Activated effector memory CD4-positive, alpha-beta T cell treated with Interleukin-2 at 50 U/mL for 16 hours (primary cell): ENCODE results near the gene MYPOP.
"Not testable (repeated sequence)": the region's sequence is repeated elsewhere in the genome, so short reads cannot be mapped to it uniquely, and the experiment has no call there.

Source experiments
- DNase-seq: peaks from one replicate; pipeline ENCODE4 v3.0.0-alpha.2; 2020

Gene MYPOP

GRCh38 chr19:45882652-45883585 is 19.5 kb downstream of the MYPOP start:
- peak; percentile 73 for DNase-seq

DNA sequence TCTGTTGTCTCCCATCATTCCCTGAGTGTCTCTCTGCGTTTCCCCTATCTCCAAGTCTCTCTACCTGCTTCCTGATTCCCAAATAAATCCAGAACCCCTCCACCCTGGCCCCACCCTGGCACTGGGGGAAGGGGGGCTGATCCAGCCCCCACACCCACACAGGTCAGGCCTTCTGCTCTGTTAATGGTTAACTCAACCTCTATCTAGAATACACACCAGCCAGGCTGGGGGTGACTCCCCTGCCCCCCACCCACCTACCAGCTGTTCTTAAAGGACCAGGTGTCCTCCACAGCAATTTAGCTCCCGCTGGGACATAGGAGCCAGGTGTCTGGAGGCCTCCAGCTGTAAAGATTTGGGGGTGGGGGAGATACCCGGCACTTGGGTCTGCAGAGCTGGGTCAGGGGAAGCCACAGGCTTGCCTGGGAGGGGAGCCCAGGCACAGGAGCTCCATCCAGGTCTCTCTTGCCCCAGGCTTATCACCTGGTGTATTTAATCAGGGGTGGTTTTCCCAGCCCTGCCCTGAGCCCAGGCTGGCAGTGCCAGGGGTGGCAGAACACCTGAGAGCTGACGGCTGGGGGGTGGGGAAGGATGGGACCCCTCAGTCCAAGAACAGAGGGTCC is 20.4 kb downstream of the MYPOP start:
- no peak for DNase-seq

GRCh38 chr19:45881082-45881908 is 21.1 kb downstream of the MYPOP start:
- DNase-seq: no peak

DNA sequence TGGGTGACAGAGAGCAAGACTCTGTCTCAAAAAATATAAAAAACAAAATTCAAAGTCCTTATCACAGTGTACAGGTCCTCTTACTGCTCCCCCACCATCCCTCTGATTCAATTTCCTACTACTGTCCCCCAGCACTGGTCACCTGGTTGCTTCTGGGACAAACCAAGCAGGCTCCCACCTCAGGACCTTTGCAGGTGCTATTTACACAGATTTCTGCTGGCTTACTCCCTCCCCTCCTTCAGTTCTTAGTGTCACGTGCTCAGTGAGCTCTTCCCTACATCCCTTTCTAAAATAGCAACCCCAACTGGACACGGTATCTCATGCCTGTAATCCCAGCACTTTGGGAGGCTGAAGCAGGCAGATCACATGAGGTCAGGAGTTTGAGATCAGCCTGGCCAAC is 22.4 kb downstream of the MYPOP start:
- no peak for DNase-seq

- DNase-seq: no peak
Measured at GRCh38 chr19:45879055-45879454, 23.4 kb downstream of the MYPOP start.

- DNase-seq: no peak
Measured at GRCh38 chr19:45878043-45878794, 24.2 kb downstream of the MYPOP start.

DNA sequence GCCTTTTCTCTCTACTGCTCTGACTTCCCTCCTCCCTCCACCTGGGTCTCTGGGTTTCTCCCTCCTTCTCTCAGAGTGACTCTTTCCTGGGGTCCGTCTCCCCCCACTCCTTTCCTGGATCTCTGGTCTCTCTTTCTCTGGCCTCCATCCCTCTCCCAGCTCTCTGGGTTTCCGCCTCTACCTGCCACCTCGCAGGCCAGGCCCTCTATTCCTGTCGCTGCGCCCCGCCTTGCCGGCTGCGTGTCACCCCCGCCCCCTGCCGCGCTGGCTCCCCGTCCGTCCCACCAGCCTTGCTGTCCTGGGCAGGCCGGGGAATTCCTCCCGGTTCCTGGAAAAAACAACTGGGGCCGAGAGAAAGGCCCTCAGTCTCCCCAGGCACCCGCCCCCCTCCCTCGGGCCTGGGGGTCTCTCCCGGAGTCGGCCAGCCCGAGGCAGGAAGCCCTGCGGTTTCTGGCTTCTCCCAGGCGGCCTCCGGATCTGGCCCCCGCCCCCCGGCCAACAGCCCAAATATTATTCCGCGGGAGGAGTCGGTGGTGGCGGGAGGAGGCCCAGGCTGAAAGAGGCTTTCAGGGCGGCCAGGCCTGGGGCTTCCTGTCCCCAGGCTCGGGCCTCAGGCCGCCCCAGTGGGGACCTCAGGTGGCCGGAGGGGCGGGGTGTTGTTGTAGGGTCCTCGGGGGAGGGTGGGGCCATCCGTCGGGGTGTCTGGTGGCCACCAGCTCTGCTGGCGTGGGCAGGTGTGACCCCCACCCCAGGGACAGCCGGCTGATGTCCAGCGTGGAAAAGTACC is 25.8 kb downstream of the MYPOP start:
- DNase-seq: no peak

DNA sequence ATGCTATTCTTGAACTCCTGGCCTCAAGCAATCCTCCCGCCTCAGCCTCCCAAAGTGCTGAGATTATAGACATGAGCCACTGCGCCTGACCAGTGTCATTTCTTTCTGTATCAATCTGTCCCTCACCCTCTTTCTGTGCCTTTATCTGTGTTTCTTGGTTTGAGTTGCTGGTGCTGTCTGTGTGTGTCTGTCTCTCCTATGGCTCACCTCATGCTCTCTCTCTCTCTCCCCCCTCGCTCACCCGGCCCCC is 26.3 kb downstream of the MYPOP start:
- no peak for DNase-seq

- DNase-seq: no peak
Measured at GRCh38 chr19:45874620-45874966, 27.8 kb downstream of the MYPOP start.

DNA sequence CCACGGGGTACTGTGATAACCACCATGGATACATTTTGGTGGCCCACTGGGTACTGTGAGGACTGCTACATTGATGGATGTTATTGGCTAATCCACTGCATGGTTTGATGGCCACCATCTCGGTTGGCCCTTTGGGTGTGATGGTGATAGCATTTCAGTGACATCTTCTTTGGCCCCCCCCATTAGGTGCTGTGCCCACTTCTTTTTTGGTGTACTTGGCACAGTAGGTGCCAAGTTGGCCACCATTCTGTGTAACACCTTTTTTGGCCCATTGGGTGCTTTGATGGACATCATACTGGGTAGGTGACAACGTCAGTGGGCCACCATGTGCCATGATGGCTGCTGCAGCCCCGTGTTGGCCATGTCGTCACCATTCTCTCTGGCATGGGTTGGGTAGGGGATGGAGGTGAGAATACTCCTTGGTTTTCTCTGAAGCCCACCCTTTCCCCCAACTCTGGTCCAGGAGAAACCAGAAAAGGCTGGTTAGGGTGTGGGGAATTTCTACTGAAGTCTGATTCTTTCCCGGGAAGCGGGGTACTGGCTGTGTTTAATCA is 29.1 kb downstream of the MYPOP start:
- DNase-seq: no peak

GRCh38 chr19:45872095-45872919 is 30.1 kb downstream of the MYPOP start:
- no peak for DNase-seq

- DNase-seq: no peak
Measured at GRCh38 chr19:45870798-45871197, 31.6 kb downstream of the MYPOP start.

GRCh38 chr19:45867241-45867640 is 35.2 kb downstream of the MYPOP start:
- not testable (repeated sequence) for DNase-seq

DNA sequence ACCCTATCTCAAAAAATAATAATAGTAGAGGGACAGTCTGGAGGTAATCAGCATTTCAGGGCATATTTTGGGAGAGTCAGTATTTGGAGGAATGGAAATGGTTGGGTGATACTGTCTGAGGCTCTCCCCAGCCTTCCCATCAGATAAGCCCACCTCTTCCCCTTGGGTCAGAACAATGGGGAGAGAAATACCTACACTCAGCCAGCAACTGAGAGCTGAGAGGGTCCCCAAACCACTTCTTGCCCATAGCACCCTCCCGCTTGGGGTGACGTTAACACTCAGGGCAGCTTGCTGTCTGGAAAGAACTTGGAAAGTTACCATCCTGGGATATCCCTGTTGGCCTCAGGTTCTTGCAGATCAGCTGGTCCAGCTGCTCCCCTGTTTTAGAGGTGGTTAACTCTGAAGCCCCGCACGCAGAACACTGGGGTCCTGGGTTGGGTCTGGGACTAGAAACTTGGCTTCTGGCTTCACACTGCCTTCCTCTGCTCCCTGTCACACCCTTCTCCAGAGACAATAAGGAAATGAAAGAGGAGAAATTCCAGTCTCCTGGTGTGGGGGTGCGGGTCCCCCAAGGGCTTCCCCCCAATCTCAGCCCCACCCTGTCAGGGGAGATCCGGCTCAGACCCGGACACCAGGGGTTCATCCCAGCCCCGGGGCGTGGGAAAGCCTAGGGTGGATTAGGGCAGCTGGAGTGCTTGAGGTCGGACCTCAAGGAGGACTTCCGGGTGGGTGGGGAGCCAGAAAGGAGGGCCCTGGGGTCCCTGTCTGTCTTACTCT is 35.8 kb downstream of the MYPOP start:
- DNase-seq: no peak

DNA sequence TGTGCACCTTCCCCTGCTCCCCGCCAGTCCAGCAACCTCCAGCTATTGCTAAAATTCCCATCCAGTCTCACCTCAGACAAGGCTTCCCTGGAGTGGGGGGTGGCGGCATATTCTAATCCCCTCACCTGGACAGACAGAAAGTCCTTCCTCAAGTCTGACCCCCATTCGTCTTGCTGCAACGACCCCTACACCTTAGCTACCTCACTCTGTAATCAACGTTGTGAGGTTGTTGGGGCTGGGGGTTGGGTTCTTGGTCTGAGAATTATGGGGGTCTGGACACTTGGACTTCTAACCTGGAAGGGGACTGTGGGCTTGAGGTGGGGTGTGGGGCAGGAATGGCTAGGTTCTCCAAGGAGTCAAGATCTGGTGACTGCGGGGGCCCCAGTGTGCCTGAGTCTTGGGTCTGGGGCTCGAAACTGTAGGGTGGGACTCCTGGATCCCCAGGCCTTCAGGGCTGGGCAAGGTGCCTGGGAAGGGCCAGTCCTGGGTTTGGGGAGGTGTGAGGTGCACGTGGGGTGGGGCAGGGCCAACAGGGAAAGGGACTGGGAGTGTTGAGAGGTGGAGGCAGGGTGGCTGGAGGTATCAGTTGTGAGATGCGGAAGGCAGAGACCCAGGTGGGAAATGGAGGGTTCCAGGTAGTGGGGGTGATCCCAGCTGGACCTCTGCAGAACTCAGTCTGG is 37.0 kb downstream of the MYPOP start:
- no peak for DNase-seq

DNA sequence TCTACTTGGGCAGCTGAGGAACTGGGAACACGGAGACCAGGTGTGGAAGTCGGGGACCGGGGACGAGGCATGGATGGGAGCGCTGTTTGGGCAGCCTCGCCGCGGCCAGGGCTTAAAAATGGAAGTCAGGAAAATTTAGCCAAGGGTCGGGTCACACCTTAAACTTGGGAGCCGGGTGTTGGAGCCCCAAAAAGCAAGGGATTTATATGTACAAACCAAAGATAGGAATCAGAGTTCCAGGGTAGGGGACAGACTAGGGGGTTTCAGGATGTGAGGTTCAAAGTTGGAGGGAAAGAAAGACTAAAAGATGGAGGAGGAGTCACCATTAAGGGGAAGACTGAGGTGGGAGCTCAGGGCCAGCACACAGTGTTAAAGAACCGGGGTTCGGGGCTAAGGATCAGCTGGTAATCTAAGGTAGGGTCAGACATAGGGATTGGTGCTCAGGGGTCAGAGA is 37.8 kb downstream of the MYPOP start:
- DNase-seq: no peak

GRCh38 chr19:45863840-45864628 is 38.4 kb downstream of the MYPOP start, which contains the start of gene FOXA3:
Gene FOXA3 (plus strand): TSS chr19:45864326. CDS start chr19:45864457, 131 bp downstream.
- DNase-seq: peak; percentile 48

- DNase-seq: no peak
Measured at GRCh38 chr19:45863335-45863839, 39.0 kb downstream of the MYPOP start.
